ENCODE measurements around the gene ABCC8.

Gene ABCC8

GRCh38 chr11:17468122-17468521 lies 8.5 kb downstream of the ABCC8 start:
- FAIRE-seq (no peak), DNase-seq (ENCODE audit: insufficient read length) (no peak)
- TF ChIP-seq POLR2A (IDR thresholded peaks at IDR 0.05; ENCODE audit: low read depth, low read length) (no peak), POLR2AphosphoS5 (IDR thresholded peaks at IDR 0.05; ENCODE audit: low read depth, low read length) (no peak), TAF1 (IDR thresholded peaks at IDR 0.05; ENCODE audit: borderline replicate concordance, low read depth, low read length) (no peak)

DNA sequence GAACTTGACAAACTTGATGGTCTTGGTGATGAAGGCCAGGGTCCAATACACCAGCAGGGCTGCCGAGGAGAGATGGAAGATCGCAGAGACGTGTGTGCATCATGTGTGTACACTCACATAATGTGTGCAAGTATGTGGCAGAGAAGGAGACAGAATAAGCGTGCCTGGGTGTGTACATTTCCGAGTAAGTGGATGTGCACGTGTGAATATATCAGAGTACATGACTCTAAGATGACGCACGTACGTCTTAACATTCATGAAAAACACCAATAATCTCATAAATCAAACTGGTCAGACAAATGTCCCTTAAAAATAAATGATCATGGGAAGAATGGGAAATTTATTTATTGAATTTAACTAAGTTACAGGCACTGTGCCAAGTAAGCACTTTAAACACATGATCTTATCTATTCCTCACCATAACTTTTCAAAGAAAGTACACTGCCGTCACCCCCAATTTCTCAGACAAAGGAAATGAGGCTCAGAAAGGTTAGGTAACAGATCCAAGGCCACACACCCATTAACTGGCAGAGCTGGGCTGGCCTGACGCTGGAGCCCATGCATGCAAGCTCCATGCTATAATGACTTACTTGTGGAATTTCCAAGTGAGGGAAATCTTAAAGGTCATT lies 13.0 kb downstream of the ABCC8 start:
- DNase-seq (ENCODE audit: insufficient read length) = no peak
- FAIRE-seq = no peak
- TF ChIP-seq POLR2A (IDR thresholded peaks at IDR 0.05; ENCODE audit: low read depth, low read length) (no peak), TAF1 (IDR thresholded peaks at IDR 0.05; ENCODE audit: borderline replicate concordance, low read depth, low read length) (no peak), POLR2AphosphoS5 (IDR thresholded peaks at IDR 0.05; ENCODE audit: low read depth, low read length) (no peak)

DNA sequence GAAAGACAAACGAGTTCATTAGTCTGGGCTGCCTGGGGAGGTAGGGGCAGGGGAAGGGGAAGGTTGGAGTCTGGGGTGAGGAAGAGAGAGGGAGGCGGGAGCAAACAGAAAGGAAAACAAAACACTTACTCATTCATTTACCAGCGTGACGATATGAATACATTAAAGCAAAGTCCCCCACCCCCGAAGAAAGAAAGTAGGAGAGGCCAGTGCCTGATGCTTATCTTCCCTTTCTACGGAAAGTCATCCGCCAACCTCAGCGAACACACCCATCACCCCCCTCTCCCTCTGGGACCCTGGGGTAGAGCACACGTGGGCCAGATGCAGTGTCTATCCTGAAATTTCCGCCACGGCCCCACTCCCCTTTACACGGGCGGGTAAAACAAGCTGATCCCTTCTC lies 13.7 kb downstream of the ABCC8 start:
- TF ChIP-seq POLR2AphosphoS5 (IDR thresholded peaks at IDR 0.05; ENCODE audit: low read depth, low read length) (no peak), POLR2A (IDR thresholded peaks at IDR 0.05; ENCODE audit: low read depth, low read length) (no peak), TAF1 (IDR thresholded peaks at IDR 0.05; ENCODE audit: borderline replicate concordance, low read depth, low read length) (no peak)
- no peak for DNase-seq (ENCODE audit: insufficient read length)
- FAIRE-seq = peak; percentile 46

GRCh38 chr11:17460406-17460805 lies 16.2 kb downstream of the ABCC8 start:
- DNase-seq (ENCODE audit: insufficient read length) = no peak
- TF ChIP-seq TAF1 (IDR thresholded peaks at IDR 0.05; ENCODE audit: borderline replicate concordance, low read depth, low read length) (no peak), POLR2AphosphoS5 (IDR thresholded peaks at IDR 0.05; ENCODE audit: low read depth, low read length) (no peak), POLR2A (IDR thresholded peaks at IDR 0.05; ENCODE audit: low read depth, low read length) (no peak)
- FAIRE-seq = no peak

DNA sequence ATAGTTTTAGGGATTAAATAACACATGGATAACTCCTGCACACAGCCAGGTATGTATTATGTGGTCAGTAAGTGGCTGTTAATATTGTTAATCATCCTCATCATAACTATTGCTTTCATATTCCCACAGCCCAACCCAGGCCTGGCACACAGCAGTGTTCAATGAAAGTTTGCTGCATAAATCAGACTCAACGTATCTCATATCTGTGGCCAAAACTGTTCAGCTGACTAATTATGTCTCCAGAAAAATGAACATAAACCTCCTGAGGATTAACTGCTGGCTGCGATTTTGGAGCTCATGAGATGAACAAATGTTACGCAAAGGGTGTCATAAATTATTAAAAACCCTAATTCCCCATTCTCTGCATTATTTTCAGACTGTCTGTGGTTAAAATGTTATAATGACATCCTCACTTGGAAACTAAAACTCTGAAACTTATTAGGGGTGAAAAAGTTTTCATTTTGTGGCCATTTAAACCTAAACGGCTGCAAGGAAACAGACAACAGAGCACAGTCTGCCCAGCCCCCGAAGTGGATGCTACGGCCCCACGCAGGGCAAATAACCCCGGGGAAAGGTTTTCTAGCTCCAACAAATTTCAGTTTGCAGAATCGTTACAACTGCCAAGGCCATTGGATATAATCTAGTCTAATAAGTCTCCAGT lies 17.3 kb downstream of the ABCC8 start:
- no peak for TF ChIP-seq POLR2AphosphoS5 (IDR thresholded peaks at IDR 0.05; ENCODE audit: low read depth, low read length)
- no peak for TF ChIP-seq POLR2A (IDR thresholded peaks at IDR 0.05; ENCODE audit: low read depth, low read length)
- DNase-seq (ENCODE audit: insufficient read length) (no peak), FAIRE-seq (no peak)

- no peak for FAIRE-seq
These were observed 18.4 kb downstream of the ABCC8 start for GRCh38 chr11:17458268-17458667.

GRCh38 chr11:17457396-17458173 lies 19.1 kb downstream of the ABCC8 start:
- FAIRE-seq = no peak
- TF ChIP-seq POLR2A (IDR thresholded peaks at IDR 0.05; ENCODE audit: low read depth, low read length) (no peak), TAF1 (IDR thresholded peaks at IDR 0.05; ENCODE audit: borderline replicate concordance, low read depth, low read length) (no peak), POLR2AphosphoS5 (IDR thresholded peaks at IDR 0.05; ENCODE audit: low read depth, low read length) (no peak)
- no peak for DNase-seq (ENCODE audit: insufficient read length)

More at GRCh38 chr11:17458268-17458667, 18.4 kb downstream of the ABCC8 start:
- TF ChIP-seq POLR2A (IDR thresholded peaks at IDR 0.05; ENCODE audit: low read depth, low read length) = no peak
- TF ChIP-seq TAF1 (IDR thresholded peaks at IDR 0.05; ENCODE audit: borderline replicate concordance, low read depth, low read length) = no peak
- no peak for TF ChIP-seq POLR2AphosphoS5 (IDR thresholded peaks at IDR 0.05; ENCODE audit: low read depth, low read length)
- no peak for DNase-seq (ENCODE audit: insufficient read length)

- DNase-seq (ENCODE audit: insufficient read length) = no peak
- no peak for FAIRE-seq
- TF ChIP-seq POLR2A (IDR thresholded peaks at IDR 0.05; ENCODE audit: low read depth, low read length) = no peak
- no peak for TF ChIP-seq POLR2AphosphoS5 (IDR thresholded peaks at IDR 0.05; ENCODE audit: low read depth, low read length)
These were observed 24.0 kb downstream of the ABCC8 start for GRCh38 chr11:17452668-17453067.

DNA sequence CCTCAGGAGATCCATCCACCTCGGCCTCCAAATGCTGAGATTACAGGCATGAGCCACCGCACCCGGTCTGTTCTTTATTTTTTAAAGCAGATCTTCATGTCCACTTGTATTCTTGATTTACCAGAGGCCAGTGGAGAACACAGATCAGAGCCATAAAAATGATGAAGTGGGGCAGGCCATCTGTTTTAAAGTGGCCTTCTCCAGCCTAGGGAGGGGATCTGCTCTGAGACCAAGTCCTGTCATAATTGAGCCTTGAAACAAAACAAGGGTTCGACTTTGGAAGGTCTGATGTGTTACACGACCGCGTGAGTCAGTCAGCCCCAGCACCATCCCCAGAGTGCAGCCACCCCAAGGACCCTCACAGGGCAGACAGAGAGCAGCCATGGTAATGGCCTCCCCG lies 27.5 kb downstream of the ABCC8 start:
- TF ChIP-seq POLR2AphosphoS5 (IDR thresholded peaks at IDR 0.05; ENCODE audit: low read depth, low read length) (no peak), TAF1 (IDR thresholded peaks at IDR 0.05; ENCODE audit: borderline replicate concordance, low read depth, low read length) (no peak), POLR2A (IDR thresholded peaks at IDR 0.05; ENCODE audit: low read depth, low read length) (no peak)
- FAIRE-seq (no peak), DNase-seq (ENCODE audit: insufficient read length) (no peak)

GRCh38 chr11:17446482-17446881 lies 30.2 kb downstream of the ABCC8 start:
- DNase-seq (ENCODE audit: insufficient read length) (no peak), FAIRE-seq (no peak)
- TF ChIP-seq TAF1 (IDR thresholded peaks at IDR 0.05; ENCODE audit: borderline replicate concordance, low read depth, low read length) (no peak), POLR2AphosphoS5 (IDR thresholded peaks at IDR 0.05; ENCODE audit: low read depth, low read length) (no peak), POLR2A (IDR thresholded peaks at IDR 0.05; ENCODE audit: low read depth, low read length) (no peak)

DNA sequence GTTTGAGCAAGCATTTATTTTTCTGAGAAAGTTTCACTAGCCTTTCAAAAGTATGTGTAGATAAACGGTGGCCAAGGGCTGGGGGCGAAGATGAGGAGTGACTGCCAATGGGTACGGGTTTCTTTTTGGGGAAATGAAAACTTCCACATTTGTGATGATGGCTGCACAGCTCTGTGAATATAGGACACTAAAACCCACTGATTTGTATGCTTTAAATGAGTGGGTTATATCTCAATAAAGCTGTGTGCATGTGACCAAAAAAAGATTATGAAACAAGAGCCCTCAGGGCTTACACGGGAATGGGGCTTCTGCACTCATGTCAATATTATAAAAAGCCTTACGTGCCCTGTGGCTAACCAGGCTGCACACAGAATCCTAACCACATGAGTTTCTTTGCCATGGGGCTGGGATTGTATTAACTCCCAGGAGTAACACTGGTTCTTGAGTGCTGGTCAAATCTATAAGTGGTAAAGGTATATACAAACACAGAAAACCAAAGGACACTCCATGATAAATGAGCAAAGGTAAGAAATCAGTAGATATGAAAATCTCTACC lies 31.3 kb downstream of the ABCC8 start:
- TF ChIP-seq TAF1 (IDR thresholded peaks at IDR 0.05; ENCODE audit: borderline replicate concordance, low read depth, low read length) = no peak
- TF ChIP-seq POLR2AphosphoS5 (IDR thresholded peaks at IDR 0.05; ENCODE audit: low read depth, low read length) = no peak
- no peak for TF ChIP-seq POLR2A (IDR thresholded peaks at IDR 0.05; ENCODE audit: low read depth, low read length)

More for the DNA sequence above, 31.3 kb downstream of the ABCC8 start:
- no peak for DNase-seq (ENCODE audit: insufficient read length)
- FAIRE-seq = no peak

All from GM12892 (cell line).